HG02973 (cell line): ENCODE measurements around the gene RASSF8.
"Not testable (repeated sequence)": the region's sequence is repeated elsewhere in the genome, so short reads cannot be mapped to it uniquely, and the experiment has no call there.

Experiments
- ATAC-seq: cut with Tn5 transposase; IDR thresholded peaks from one replicate; pipeline ENCODE4 v1.9.1; 2021; ENCODE audit warnings: moderate library complexity; ENCODE audit not compliant: unreplicated experiment

RASSF8 gene

DNA sequence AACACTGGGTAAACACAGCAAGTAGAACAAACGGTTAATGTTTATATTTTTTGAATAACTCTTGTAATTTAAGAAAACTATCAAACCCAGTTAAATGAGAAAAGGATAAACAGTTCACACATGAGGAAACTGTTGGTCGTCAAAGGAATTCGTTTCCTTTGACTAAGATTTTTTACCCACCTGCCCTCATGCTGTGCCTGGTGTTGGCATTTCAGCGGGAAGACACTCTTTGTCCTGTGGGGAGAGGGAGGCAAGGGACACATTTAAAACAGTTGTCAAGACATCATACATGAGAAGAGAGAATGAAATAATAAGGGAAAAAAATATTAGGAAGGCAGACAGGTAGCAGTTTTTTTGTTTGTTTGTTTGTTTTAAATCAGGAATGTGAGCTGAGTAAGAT is 95.9 kb downstream of the RASSF8 start:
- ATAC-seq, result no peak

DNA sequence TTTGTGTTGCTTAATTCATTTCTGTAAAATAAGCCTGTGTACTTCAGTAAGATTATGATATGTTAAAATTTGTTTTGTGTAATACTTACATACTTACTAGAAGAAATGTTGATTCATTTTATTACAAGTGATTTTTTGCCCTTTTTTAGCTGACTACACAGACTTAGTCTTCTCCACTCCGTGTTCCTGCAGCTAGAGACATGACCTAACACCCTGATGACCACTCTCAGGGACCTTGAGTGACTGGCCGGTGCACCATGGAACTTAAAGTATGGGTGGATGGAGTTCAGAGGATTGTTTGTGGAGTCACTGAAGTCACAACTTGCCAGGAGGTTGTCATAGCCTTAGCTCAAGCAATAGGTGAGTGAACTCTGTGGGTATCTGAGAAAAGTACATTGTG is 96.6 kb downstream of the RASSF8 start:
- ATAC-seq, result no peak

DNA sequence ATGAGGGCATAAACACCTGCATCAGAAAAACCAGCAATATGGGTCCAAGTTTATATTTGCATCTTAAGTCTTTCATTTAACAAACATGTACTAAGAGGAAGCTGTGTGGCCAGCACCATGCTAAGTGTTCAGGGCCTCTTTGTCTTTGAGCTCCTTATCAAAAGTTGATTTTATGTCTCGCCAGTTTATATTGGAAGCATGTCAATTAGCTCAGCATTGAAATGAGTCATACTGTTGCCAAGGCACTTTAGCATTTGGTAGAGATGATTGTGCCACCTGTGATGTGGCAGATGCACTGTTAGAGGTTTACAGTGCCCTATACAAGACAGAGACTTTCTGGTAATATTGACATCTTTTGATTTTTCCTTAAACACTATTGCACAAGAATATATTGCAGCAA is 97.9 kb downstream of the RASSF8 start:
- ATAC-seq, result no peak

DNA sequence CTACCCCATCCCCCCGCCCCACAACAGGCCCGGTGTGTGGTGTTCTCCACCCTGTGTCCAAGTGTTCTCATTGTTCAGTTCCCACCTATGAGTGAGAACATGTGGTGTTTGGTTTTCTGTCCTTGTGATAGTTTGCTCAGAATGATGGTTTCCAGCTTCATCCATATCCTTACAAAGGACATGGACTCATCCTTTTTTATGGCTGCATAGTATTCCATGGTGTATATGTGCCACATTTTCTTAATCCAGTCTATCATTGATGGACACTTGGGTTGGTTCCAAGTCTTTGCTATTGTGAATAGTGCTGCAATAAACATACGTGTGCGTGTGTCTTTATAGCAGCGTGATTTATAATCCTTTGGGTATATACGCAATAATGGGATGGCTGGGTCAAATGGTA is 98.8 kb downstream of the RASSF8 start:
- ATAC-seq, result not testable (repeated sequence)

DNA sequence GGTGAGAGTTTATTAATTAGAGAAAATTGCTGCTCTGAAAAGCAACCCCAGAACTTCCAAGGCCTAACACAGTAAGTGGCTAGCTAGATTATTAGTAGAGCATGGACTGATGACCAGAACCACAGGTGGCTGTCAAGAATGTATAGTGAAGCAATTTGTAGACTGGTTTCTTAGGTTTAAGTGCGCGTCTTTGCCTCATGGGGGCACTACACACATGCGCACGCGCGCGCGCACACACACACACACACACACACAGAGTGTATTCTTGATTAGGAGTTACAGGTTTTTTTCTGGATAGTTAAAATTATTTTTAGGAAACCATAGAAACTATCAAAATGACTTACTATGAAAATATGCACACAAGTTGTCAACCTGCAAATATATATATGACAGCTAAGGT is 99.8 kb downstream of the RASSF8 start:
- no peak for ATAC-seq

DNA sequence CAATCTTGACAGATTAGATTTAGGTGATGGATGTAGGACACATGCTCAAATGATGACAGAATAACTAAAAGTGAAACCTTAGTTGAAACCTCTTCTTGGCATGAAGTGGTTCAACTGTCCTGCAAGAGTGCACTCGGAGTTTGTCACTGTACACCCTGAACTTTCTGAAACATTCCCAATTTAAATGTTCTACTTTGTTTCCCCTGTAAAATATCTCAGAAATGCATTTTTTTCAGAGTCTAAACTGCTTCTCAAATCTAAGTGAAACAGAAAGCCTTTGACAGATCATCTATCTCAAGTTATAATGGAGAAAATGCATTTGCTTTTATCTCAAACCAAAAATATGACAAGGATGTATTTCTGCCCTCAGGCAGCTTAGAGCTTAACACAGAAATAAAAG is 100.3 kb downstream of the RASSF8 start:
- no peak for ATAC-seq

DNA sequence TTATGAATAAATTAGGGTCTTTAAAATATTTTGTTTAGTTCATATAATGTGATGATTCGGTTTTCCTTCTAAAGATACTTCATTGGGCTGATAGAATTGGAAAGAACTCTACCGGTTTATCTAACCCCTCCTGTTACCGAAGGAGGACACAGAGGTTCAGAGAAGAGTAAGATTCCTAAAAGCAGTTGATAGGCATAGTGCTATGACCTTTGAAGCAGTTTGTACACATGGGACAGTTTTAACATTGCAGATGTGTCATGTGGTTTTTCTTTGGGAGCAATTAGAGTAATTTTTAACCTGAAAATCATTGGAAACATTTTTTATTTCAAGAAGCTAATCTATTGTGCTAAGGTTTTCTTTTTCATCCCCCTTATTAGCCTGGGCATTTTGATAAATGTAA is 103.5 kb downstream of the RASSF8 start:
- no peak for ATAC-seq

DNA sequence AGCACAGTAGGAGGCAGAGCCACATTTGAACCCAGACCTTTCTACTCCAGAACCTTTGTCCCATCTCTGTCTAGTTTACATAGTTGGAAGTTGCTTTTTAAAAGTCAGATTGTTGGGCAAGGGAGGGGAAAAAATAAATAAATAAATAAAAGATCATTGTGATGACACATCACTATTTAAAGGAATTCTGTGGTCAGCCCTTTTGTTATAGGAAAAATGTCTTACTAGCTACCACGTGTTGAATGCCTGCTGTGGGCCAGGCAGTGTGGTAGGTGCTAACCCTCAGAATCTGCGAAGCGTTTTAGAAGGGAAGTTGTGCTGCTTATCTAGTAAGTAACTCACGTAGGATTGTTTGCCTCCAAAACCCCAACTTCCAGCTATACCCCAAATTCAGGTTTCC is 104.1 kb downstream of the RASSF8 start:
- no peak for ATAC-seq

DNA sequence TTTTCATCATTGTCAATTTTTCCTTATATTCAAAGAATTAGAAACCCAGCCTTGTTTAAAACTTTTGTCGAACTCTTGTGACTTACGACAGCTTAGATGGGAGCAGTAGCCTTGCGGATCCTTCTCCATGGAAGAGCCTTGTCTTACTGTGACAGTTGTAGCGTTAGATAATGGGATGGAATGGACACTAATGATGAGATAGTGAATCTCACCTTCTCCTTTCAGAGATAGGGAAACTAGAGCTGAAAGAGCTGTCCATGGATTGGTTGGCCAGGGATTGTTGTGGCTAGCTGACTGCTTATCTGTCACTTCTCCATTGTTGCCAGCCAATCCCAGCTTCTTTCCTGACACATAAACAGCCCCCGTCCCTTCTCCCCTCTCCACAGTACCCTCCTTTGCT is 107.0 kb downstream of the RASSF8 start:
- no peak for ATAC-seq

DNA sequence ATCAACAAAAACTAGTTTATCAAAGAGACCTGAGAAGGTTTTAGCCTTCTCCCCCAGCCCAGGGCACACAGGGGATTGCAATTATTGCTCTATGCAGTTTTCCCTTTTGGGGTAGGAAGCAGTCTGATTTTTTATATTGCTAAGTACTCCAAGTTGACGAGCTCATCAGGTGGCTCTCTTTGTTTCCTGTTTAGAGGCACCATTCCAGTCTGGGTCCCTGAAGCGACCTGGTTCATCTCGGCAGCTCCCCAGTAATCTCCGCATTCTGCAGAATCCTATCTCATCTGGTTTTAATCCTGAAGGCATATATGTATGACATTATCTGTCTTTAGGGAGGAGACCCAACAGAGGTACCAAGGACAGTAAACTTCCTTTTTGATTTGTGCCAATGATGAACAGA is 110.0 kb downstream of the RASSF8 start:
- no peak for ATAC-seq

DNA sequence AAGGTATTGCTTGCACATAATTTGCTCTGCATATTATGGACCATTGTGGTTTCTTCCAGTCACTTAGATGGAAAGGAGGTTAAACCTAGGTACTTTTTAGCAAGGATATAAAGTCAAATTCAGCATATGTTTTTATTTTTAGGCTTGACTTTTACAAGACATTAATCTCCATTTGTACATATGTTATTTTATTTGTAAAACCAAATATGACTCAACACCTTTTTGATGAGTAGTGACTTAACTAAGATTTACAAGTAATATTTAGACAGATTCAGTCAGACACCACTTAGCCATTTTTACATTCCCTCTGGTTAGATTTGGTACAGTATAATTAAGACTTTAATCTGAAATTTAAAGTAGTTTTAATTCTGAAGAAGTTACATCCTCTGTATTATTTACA is 111.3 kb downstream of the RASSF8 start:
- ATAC-seq, result no peak

DNA sequence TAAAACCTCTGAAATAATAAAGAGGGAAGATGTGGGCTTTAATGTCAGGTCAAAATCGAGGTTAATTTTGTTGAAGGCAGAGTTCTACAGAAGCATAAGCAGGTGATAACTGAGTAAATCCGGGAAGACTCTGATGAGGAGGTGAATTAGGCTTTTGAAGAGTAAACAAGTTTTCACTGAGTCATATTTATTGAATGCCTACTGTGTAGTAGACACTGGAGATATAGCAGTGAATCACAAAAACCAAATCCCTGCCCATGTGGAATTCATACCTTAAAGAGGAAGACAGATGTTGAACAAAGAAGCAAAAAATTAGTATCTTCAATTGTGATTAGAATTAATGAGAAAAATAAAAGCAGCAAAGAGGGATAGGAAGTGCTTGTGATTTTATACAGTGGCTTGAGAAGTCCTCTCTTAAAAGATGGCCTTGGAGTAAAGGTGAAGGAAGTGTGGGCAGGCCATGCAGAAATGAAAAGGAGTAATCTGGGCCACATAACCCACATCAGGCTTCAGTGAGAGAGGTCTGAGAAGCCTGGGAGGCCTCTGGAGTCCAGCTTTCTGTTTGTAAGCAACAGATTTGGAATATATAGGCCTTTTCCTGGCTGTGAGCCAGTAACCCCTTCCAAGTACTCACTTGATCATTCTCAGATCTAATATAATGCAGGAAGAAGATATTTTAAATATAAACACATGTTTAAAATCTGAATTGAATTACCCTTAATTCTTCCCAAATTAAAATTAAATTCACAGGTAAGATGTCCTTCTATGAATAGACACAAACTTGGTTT is 119.6 kb downstream of the RASSF8 start:
- no peak for ATAC-seq

DNA sequence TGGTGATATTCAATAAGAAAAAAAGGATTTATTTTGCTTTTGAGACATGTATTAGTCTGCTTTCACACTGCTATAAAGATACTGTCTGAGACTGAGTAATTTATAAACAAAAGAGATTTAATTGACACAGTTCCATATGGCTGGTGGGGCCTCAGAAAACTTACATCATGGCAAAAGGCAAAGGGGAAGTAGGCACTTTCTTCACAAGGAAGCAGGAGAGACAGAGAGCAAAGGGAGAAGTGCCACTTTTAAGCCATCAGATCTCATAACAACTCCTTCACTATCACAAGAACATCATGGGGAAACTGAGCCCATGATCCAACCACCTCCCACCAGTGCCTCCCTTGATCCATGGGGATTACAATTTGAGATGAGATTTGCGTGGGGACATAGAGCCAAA is 122.4 kb downstream of the RASSF8 start:
- ATAC-seq, result no peak

DNA sequence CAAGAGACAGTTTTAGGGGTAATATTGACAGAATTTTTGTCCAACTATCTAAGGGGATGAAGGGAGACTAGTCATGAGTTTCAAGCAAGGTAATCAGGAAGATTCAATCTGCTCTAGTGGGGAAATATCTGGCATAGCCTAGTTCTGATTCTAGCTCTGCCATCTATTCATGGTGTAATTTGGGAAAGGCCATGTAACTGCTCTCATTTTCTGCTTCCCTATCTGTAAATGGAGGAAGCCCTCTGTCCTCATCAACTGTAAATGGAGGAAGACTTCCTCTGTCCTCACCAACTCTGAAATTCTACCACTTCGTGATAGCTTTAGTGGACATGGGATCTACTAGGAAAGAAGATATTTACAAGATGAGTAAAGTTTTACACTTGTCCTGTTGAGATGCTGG is 128.5 kb downstream of the RASSF8 start:
- ATAC-seq, result no peak

DNA sequence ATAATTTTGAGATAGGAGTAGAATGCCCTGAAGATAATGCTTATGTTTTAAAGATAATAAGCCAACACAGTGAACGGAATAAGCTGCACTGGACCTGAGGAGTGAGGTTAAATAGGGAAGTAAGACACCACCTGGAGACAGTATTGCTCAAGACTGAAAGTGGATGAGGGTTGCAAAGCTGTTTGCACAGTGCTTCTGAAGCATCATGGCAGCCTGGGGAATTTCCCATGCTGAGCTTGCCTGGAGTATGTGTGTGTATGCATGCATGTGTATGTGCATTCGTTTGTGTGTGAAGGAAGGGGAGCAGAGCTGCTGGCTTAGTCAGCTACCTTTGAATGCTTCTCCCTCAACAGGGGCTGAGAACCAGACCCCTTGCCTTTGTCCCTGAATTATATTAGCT is 130.5 kb downstream of the RASSF8 start:
- ATAC-seq, result peak; percentile 100

DNA sequence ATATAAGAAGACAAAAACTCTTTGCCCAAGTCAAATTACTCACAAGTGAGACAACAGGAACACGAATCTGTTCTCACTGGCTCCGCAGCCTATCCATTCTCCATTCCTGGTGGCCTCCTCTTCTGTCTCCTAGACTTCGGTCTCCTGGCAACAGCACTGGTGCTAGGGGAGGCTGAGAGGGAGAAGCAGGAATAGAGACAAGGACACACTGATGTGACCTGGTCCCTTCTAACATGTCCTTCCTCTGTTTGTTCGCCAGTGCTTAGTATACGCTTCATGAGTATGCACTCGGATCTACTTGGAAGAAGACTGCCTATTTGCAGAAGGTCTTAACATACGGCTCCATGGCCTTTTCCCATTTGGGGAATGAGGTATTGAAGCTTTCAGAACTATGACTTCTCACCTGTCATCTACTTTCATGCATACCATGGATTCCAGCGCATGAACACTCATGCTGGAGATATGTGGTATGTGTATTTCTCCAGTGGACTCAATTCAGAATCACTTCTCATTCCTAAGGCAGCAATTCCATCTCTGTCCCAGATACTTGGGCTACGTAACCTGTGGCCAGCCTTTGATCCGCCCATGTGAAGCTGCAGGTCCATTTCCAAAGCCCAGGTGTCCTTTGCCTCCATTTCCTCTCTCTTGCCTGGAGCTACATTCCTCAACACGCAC is 132.5 kb downstream of the RASSF8 start:
- ATAC-seq, result no peak

DNA sequence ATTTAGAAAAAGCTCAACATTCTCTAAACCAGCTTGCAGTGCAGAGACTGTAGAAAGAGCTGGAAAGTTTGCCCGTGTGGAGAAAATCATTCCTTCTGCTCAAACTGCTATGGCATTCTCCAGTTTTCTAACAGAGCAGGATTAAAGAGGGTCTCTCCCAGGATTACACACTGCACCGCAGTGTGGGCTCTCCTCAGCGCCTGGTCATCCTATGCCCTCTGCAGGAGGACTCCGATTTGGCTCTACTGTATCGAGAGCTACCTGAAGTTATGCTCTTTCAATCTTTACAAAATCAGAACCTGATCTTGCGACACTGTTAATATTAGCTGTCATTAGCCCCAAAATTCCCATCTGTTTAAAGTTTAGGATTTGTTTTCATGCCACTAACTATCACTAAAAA is 133.3 kb downstream of the RASSF8 start:
- ATAC-seq, result no peak

DNA sequence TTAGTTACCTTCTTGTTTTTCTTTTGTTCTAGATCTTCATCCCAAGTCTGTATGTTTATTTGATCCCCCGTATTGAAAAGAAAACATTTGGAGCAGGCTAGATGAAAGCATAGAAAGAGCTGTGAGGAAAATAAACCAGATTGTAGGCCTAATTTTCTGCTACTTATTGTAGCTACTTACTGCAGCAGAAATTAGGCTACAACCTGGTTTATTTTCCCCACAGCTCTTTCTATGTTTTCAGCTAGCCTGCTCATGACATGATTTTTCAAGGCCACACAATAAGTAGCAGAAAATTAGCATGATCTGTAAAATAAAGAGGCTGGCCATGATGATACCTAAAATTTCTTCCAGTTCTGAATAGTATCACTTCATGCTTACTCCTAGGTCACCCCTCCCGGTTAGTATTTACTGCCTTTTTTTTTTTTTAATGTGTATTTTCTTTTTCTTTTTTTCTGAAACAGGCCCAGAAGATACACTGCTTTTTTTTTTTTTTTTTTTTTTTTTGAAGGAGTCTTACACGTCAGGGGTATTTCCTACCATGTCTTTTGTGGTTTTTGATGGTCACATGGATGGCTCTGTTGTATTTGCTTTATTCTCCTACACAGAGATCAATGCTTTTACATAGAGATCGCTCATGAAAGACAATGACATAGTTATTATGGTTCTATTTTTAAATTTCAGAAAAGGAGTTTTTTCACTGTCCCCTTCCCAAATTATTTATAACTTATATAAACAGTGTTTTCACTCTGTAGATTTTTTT is 134.0 kb downstream of the RASSF8 start:
- no peak for ATAC-seq

DNA sequence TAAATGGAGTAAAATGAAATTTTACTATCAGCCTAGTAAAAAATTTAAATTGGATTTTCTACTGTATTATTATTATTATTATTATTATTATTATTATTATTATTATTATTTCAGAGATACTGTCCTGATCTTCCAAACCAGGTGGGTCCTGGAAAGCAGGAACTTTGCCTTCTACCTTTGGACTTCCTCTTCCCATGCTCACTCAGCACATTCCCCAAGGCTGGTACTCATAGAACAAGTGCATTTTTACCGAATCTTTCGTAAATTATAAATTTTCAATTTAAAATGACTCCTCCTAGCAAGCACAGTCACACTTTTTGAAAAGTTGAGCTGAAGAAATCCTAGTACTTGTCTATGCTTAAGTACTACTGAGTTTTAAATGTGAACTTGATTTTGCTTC is 136.7 kb downstream of the RASSF8 start:
- ATAC-seq, result no peak

DNA sequence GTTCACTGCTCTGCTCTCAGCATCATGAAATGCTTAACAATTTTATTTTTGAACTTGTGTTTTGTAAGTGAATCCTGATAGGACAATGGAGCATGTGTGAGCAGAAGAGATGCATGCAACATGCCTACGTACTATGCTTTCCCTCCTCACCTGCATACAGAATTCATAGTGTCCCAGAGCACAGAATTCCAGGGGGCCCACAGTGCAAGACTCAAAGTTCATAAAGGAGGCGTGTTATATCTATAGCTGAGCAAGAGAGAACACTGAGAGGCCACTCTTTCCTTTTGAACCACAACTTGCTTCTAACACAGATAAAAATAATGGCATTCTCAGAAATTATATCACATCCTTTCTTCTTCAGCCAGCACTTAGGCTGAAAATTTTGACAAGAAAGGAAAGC is 137.6 kb downstream of the RASSF8 start:
- no peak for ATAC-seq

DNA sequence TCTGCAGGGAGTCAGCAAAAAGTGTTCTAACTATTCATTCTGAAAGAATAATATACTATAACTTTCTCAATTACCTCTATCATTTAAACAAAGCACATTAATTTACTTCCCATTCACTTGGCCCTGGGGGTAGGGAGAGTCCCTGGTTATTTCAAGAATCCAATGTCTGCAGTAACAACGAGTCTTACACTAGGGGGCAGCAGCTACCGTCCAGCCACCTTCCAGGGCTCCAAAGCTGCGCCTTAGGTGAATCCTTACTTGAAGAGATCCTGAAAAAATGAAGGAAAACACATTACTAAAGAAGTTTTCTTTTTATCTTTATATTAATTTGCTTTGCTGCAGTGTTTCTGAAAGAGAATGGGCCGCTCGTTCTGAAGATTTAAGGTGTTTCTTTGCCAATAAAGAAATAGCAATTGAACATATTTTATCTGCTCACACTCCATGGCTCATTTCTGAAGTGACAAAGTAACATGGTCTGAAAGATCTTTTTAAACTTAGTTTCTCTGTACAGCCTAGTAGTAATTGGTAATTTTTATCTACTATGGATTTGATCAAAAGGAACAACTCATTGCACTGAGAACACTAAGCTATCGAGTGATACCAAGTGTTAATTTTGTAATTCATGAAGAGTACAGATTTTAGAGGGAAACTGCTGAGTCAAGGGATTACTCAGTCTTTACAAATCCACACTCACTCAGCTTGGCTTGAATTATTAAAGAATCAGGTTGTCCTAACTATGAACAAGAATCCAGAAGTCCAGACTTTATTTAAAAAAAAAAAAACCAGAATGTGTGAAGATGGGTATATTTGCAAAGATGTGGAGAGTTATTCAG is 138.8 kb downstream of the RASSF8 start:
- ATAC-seq, result peak; percentile 82
